WTC11 (cell line): ENCODE results near the gene SIM2. TPM values are rescaled to one million over a fixed set of nuclear protein-coding genes. Genes with fewer than 3 reads are reported as not detected.

Experiments used
- ATAC-seq: fragments of 200-7000 bp; cut with Tn5 transposase; 2 replicates; pipeline ENCODE4 v1.10.0; 2021; ENCODE audit warnings: mild to moderate bottlenecking, moderate library complexity
- CTCF ChIA-PET: fragments of 300-600 bp; sonication (Branson Sonifier 250); formaldehyde crosslinking; loops from one replicate; lab custom pipeline; 2021; ENCODE audit warnings: antibody characterized with exemption; lab: Charles Lee
- POLR2A ChIA-PET: fragments of 350-600 bp; sonication (Branson Sonifier 250); formaldehyde crosslinking; loops from one replicate; lab custom pipeline; 2021; ENCODE audit warnings: antibody characterized with exemption; lab: Charles Lee
- DNase-seq: peaks from one replicate; pipeline ENCODE4 v3.0.0; 2021; ENCODE audit warnings: low spot score
- H3K27ac Mint-ChIP-seq: 2 replicates; pipeline ENCODE4 v1.8.0; 2021; ENCODE audit warnings: mixed read lengths
- H3K27me3 Mint-ChIP-seq: 2 replicates; pipeline ENCODE4 v1.8.0; 2021; ENCODE audit warnings: low read depth, mild to moderate bottlenecking, moderate library complexity, mixed read lengths
- H3K36me3 Mint-ChIP-seq: 2 replicates; pipeline ENCODE4 v1.8.0; 2021; ENCODE audit warnings: mixed read lengths
- H3K4me1 Mint-ChIP-seq: 2 replicates; pipeline ENCODE4 v1.8.0; 2022; ENCODE audit warnings: mixed read lengths
- H3K4me3 Mint-ChIP-seq: 2 replicates; pipeline ENCODE4 v1.8.0; 2021; ENCODE audit warnings: mild to moderate bottlenecking, moderate library complexity, mixed read lengths
- H3K9me3 Mint-ChIP-seq: 2 replicates; pipeline ENCODE4 v1.8.0; 2021; ENCODE audit warnings: mixed read lengths
- ATF1 ChIP-seq: sonication (generic); formaldehyde crosslinking; IDR thresholded peaks from 2 replicates; pipeline ENCODE4 v1.8.1; 2023; ENCODE audit warnings: mild to moderate bottlenecking, moderate library complexity, missing genetic modification reagents
- ATF6 ChIP-seq: sonication (generic); formaldehyde crosslinking; IDR thresholded peaks from 2 replicates; pipeline ENCODE4 v1.8.1; 2023; ENCODE audit warnings: mild to moderate bottlenecking, missing genetic modification reagents
- CBFB ChIP-seq: sonication (generic); formaldehyde crosslinking; IDR thresholded peaks from 2 replicates; pipeline ENCODE4 v1.8.1; 2022; ENCODE audit warnings: mild to moderate bottlenecking, low read depth, missing genetic modification reagents
- IRF1 ChIP-seq: sonication (generic); formaldehyde crosslinking; IDR thresholded peaks from 2 replicates; pipeline ENCODE4 v1.8.0; 2023; ENCODE audit warnings: missing genetic modification reagents
- KAT7 ChIP-seq: sonication (generic); formaldehyde crosslinking; IDR thresholded peaks from 2 replicates; pipeline ENCODE4 v1.8.1; 2023; ENCODE audit warnings: missing genetic modification reagents, mild to moderate bottlenecking, borderline replicate concordance
- NR2C2 ChIP-seq: sonication (generic); formaldehyde crosslinking; IDR thresholded peaks from 2 replicates; pipeline ENCODE4 v1.8.0; 2022; ENCODE audit warnings: mild to moderate bottlenecking, missing genetic modification reagents
- SMAD3 ChIP-seq: sonication (generic); formaldehyde crosslinking; IDR thresholded peaks from 2 replicates; pipeline ENCODE4 v1.8.0; 2022; ENCODE audit warnings: missing genetic modification reagents, mild to moderate bottlenecking, borderline replicate concordance
- SMAD4 ChIP-seq: sonication (generic); formaldehyde crosslinking; IDR thresholded peaks from 2 replicates; pipeline ENCODE4 v1.8.0; 2022; ENCODE audit warnings: mild to moderate bottlenecking, missing genetic modification reagents
- SOX15 ChIP-seq: fragments of 250-450 bp; sonication (Bioruptor Pico); IDR thresholded peaks from 2 replicates; pipeline ENCODE4 v1.9.0; 2021; ENCODE audit warnings: mild to moderate bottlenecking
- TEAD1 ChIP-seq: sonication (generic); formaldehyde crosslinking; IDR thresholded peaks from 2 replicates; pipeline ENCODE4 v1.8.0; 2022; ENCODE audit warnings: mild to moderate bottlenecking, missing genetic modification reagents
- TEAD4 ChIP-seq: sonication (generic); formaldehyde crosslinking; IDR thresholded peaks from 2 replicates; pipeline ENCODE4 v1.8.0; 2022; ENCODE audit warnings: mild to moderate bottlenecking, missing genetic modification reagents
- ZNF121 ChIP-seq: sonication (generic); formaldehyde crosslinking; IDR thresholded peaks from 2 replicates; pipeline ENCODE4 v1.8.0; 2023; ENCODE audit warnings: missing genetic modification reagents
- ZNF138 ChIP-seq: sonication (generic); formaldehyde crosslinking; conservative IDR thresholded peaks from 2 replicates; pipeline ENCODE4 v1.8.1; 2022; ENCODE audit warnings: mild to moderate bottlenecking, moderate library complexity, missing genetic modification reagents
- ZNF263 ChIP-seq: sonication (generic); formaldehyde crosslinking; IDR thresholded peaks from 2 replicates; pipeline ENCODE4 v1.8.1; 2022; ENCODE audit warnings: low read depth, mild to moderate bottlenecking, moderate library complexity, missing genetic modification reagents
- ZNF281 ChIP-seq: sonication (generic); formaldehyde crosslinking; IDR thresholded peaks from 2 replicates; pipeline ENCODE4 v1.8.0; 2023; ENCODE audit warnings: mild to moderate bottlenecking, missing genetic modification reagents
- ZNF396 ChIP-seq: fragments of 250-450 bp; sonication (Bioruptor Pico); IDR thresholded peaks from 2 replicates; pipeline ENCODE4 v1.8.0; 2021; ENCODE audit warnings: mild to moderate bottlenecking, moderate library complexity, borderline replicate concordance
- ZNF423 ChIP-seq: fragments of 250-450 bp; sonication (Bioruptor Pico); IDR thresholded peaks from 2 replicates; pipeline ENCODE4 v2.1.2; 2022; ENCODE audit warnings: mild to moderate bottlenecking, moderate library complexity
- ZNF671 ChIP-seq: fragments of 250-450 bp; sonication (Bioruptor Pico); IDR thresholded peaks from 2 replicates; pipeline ENCODE4 v1.8.0; 2021; ENCODE audit warnings: mild to moderate bottlenecking
- total RNA-seq: library from RNA; stranded (reverse); gene quantifications from 3 replicates; pipeline ENCODE4 v1.2.3, GENCODE V29; 2021
- TF ChIP-seq, protein P1 (sequence below): fragments of 250-450 bp; sonication (Bioruptor Pico); IDR thresholded peaks from 2 replicates; pipeline ENCODE4 v1.9.0; 2021; ENCODE audit warnings: mild to moderate bottlenecking, borderline replicate concordance
- TF ChIP-seq, protein P2 (sequence below): sonication (generic); formaldehyde crosslinking; IDR thresholded peaks from 2 replicates; pipeline ENCODE4 v1.8.1; 2022; ENCODE audit warnings: mild to moderate bottlenecking, missing genetic modification reagents, moderate library complexity, borderline replicate concordance
- TF ChIP-seq, protein P3 (sequence below): sonication (generic); formaldehyde crosslinking; conservative IDR thresholded peaks from 2 replicates; pipeline ENCODE4 v1.8.1; 2022; ENCODE audit warnings: mild to moderate bottlenecking, missing genetic modification reagents
- TF ChIP-seq, protein P4 (sequence below): sonication (generic); formaldehyde crosslinking; IDR thresholded peaks from 2 replicates; pipeline ENCODE4 v1.8.1; 2023; ENCODE audit warnings: mild to moderate bottlenecking, missing genetic modification reagents, moderate library complexity

Gene SIM2
- total RNA-seq, 1 experiment from 2014 or later: 0.17 TPM

GRCh38 chr21:36684957-36685714 lies 13.8 kb upstream of the SIM2 start:
- CTCF ChIA-PET: interaction anchor here (0.5 to 1.4 kb wide), 5 partner anchors 24 to 54 kb away, joined by 3 to 4 read pairs (median 3); no protein-coding TSS in a partner anchor
- ATAC-seq: no peak
- TF ChIP-seq KAT7 (CRISPR knock-in tag): no peak
- no peak for TF ChIP-seq ATF1
- TF ChIP-seq ZNF121: no peak
- TF ChIP-seq, protein P1, sequence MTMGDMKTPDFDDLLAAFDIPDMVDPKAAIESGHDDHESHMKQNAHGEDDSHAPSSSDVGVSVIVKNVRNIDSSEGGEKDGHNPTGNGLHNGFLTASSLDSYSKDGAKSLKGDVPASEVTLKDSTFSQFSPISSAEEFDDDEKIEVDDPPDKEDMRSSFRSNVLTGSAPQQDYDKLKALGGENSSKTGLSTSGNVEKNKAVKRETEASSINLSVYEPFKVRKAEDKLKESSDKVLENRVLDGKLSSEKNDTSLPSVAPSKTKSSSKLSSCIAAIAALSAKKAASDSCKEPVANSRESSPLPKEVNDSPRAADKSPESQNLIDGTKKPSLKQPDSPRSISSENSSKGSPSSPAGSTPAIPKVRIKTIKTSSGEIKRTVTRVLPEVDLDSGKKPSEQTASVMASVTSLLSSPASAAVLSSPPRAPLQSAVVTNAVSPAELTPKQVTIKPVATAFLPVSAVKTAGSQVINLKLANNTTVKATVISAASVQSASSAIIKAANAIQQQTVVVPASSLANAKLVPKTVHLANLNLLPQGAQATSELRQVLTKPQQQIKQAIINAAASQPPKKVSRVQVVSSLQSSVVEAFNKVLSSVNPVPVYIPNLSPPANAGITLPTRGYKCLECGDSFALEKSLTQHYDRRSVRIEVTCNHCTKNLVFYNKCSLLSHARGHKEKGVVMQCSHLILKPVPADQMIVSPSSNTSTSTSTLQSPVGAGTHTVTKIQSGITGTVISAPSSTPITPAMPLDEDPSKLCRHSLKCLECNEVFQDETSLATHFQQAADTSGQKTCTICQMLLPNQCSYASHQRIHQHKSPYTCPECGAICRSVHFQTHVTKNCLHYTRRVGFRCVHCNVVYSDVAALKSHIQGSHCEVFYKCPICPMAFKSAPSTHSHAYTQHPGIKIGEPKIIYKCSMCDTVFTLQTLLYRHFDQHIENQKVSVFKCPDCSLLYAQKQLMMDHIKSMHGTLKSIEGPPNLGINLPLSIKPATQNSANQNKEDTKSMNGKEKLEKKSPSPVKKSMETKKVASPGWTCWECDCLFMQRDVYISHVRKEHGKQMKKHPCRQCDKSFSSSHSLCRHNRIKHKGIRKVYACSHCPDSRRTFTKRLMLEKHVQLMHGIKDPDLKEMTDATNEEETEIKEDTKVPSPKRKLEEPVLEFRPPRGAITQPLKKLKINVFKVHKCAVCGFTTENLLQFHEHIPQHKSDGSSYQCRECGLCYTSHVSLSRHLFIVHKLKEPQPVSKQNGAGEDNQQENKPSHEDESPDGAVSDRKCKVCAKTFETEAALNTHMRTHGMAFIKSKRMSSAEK (CRISPR knock-in tag): no peak
- TF ChIP-seq CBFB: no peak
- TF ChIP-seq, all 79 proteins: peak for 0
- H3K9me3 Mint-ChIP-seq: peaks cover 27% of the 10 kb centered on the region
- POLR2A ChIA-PET: interaction anchor here (0.5 kb wide), 1 partner anchor 15 kb away, joined by 3 read pairs; no protein-coding TSS in a partner anchor
- peaks cover 9% of the 10 kb centered on the region; the same call in 1 of the 2 replicates for H3K36me3 Mint-ChIP-seq
- no peak overlapping the region for H3K27ac Mint-ChIP-seq
- no peak overlapping the region for H3K4me3 Mint-ChIP-seq
- DNase-seq: no peak
- H3K27me3 Mint-ChIP-seq: peaks cover 92% of the 10 kb centered on the region
- H3K4me1 Mint-ChIP-seq: no peaks in the 10 kb centered on the region

DNA sequence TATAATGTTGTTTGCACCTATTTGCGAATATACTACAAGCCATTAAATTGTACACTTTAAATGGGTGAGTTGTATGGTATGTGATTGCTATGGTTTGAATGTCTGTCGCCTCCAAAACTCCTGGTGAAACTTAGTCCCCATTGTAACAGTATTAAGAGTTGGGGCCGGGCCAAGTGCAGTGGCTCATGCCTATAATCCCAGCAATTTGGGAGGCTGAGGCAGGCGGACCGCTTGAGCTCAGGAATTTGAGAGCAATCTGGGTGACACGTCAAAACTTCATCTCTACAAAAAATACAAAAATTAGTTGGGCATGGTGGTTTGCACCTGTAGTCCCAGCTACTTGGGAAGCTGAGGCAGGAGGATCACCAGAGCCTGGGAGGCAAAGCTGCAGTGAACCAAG lies 12.0 kb upstream of the SIM2 start:
- no peak for DNase-seq
- POLR2A ChIA-PET: no interaction called here
- H3K36me3 Mint-ChIP-seq: peaks cover 2% of the 10 kb centered on the region; the same call in 1 of the 2 replicates
- no peak for ATAC-seq
- CTCF ChIA-PET: interaction anchor here (0.6 to 0.8 kb wide), 4 partner anchors 23 to 575 kb away, joined by 3 to 4 read pairs (median 3); no protein-coding TSS in a partner anchor
- H3K27me3 Mint-ChIP-seq: peaks cover 92% of the 10 kb centered on the region
- no peak overlapping the region for H3K4me3 Mint-ChIP-seq
- H3K27ac Mint-ChIP-seq: no peak overlapping the region
- peaks cover 9% of the 10 kb centered on the region for H3K4me1 Mint-ChIP-seq
- peaks cover 8% of the 10 kb centered on the region for H3K9me3 Mint-ChIP-seq
- TF ChIP-seq NR2C2 (CRISPR knock-in tag) (no peak), ZNF396 (CRISPR knock-in tag) (no peak), SMAD4 (CRISPR knock-in tag) (no peak), CBFB (no peak), ATF6 (CRISPR knock-in tag) (no peak), ZNF281 (CRISPR knock-in tag) (no peak), SOX15 (CRISPR knock-in tag) (no peak), TEAD1 (no peak), ZNF138 (CRISPR knock-in tag) (no peak), TEAD4 (CRISPR knock-in tag) (no peak), IRF1 (CRISPR knock-in tag) (no peak), ZNF423 (no peak), SMAD3 (CRISPR knock-in tag) (no peak), KAT7 (CRISPR knock-in tag) (no peak), ZNF671 (CRISPR knock-in tag) (no peak), ZNF263 (CRISPR knock-in tag) (no peak)
- TF ChIP-seq, protein P2, sequence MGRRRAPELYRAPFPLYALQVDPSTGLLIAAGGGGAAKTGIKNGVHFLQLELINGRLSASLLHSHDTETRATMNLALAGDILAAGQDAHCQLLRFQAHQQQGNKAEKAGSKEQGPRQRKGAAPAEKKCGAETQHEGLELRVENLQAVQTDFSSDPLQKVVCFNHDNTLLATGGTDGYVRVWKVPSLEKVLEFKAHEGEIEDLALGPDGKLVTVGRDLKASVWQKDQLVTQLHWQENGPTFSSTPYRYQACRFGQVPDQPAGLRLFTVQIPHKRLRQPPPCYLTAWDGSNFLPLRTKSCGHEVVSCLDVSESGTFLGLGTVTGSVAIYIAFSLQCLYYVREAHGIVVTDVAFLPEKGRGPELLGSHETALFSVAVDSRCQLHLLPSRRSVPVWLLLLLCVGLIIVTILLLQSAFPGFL (CRISPR knock-in tag): no peak
- TF ChIP-seq, protein P3, sequence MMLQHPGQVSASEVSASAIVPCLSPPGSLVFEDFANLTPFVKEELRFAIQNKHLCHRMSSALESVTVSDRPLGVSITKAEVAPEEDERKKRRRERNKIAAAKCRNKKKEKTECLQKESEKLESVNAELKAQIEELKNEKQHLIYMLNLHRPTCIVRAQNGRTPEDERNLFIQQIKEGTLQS (CRISPR knock-in tag): no peak
- TF ChIP-seq, protein P4, sequence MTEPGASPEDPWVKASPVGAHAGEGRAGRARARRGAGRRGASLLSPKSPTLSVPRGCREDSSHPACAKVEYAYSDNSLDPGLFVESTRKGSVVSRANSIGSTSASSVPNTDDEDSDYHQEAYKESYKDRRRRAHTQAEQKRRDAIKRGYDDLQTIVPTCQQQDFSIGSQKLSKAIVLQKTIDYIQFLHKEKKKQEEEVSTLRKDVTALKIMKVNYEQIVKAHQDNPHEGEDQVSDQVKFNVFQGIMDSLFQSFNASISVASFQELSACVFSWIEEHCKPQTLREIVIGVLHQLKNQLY (CRISPR knock-in tag): no peak
